Epithelial cell of esophagus (primary cell): ENCODE data around the gene TFAP2A.

Experiments
- DNase-seq: peaks from one replicate; pipeline ENCODE4 v3.0.0; 2010; ENCODE audit warnings: low read depth
- H3K4me3 ChIP-seq: 2 replicates; pipeline ENCODE4 v1.5.1; 2011; ENCODE audit warnings: mild to moderate bottlenecking, low read length, control low read depth
- TF ChIP-seq, protein P1 (sequence below): IDR thresholded peaks from 2 replicates; pipeline ENCODE4 v1.5.1; 2011; ENCODE audit warnings: low read depth, mild to moderate bottlenecking, low read length, control low read depth, inconsistent platforms; ENCODE audit not compliant: insufficient read depth; ENCODE audit errors: missing control alignments

Gene TFAP2A

DNA sequence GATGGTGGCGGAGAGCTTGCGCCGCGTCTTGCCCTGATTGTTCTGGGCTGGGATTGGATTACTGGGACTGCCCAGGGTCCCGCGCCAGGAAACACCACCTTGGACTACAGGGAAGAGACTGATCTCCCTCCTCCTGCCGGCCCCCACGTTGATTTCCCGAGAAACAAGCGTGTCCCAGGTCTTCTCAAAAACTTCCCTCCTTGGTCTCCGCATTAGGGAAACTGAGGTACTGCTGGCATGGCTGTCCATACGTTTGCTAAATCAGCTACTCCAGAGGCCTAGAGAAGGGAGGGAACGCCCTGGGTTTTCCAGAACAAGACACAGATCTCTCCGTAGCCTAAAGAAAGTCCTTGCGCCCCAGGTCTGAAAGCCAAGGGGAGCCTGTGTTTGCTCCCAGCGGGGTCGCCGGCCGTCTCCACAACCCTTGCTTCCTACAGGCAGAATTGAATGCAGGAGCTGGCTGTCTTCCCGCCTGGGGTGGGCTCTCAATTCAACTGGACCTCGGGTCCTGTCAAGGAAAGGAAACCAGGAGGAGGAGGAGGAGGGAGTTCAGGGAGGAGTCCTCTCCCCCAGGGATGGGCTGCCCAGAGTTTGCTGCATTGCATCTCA, 29.2 kb downstream of the TFAP2A start:
- TF ChIP-seq, protein P1, sequence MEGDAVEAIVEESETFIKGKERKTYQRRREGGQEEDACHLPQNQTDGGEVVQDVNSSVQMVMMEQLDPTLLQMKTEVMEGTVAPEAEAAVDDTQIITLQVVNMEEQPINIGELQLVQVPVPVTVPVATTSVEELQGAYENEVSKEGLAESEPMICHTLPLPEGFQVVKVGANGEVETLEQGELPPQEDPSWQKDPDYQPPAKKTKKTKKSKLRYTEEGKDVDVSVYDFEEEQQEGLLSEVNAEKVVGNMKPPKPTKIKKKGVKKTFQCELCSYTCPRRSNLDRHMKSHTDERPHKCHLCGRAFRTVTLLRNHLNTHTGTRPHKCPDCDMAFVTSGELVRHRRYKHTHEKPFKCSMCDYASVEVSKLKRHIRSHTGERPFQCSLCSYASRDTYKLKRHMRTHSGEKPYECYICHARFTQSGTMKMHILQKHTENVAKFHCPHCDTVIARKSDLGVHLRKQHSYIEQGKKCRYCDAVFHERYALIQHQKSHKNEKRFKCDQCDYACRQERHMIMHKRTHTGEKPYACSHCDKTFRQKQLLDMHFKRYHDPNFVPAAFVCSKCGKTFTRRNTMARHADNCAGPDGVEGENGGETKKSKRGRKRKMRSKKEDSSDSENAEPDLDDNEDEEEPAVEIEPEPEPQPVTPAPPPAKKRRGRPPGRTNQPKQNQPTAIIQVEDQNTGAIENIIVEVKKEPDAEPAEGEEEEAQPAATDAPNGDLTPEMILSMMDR: no peak
- H3K4me3 ChIP-seq: no peak overlapping the region
- no peak for DNase-seq

DNA sequence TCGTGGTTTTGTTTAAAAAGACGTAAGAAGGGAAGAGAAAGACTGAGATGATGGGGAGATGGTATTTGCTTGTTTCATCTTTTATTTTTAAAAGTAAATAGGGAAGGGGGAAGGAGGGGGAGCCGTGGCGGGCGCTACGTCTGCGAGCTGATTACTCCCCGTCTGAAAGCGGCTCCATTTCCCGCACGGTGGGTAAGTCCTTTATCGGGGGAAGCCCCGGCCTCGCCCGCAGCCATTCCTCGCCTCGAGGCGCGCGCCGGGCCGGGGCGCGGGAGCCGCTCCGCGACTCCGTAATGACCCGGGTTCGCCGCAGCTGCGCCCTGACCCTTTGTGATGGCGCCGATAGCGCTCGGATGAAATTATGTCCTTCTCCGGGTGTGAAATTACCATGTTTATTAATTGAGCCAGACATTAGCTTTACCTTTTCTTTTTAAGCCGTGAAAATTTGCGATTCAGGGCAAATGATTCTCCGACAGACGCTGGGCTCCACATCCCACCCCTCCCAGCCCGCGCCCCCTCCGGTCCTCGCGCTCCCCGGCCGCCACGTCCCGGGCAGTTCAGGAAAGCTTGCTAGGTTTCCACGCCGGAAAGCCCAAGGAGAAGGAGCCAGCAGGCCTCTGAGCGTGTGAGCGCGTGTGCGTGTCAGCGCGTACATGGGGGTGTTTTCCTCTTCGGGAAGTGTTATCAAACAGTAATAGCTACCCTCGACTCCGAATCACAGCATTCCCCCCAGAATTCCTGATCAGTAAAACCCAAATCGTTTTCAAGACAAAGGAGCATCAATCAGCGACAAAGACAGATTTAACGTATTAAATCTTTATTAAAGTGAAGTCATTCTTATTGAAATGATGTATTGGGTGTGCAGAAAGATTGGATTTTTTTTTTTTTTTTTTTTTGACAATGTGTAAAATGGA, 30.0 kb downstream of the TFAP2A start:
- H3K4me3 ChIP-seq: no peak overlapping the region
- TF ChIP-seq, protein P1: no peak
- DNase-seq: no peak

DNA sequence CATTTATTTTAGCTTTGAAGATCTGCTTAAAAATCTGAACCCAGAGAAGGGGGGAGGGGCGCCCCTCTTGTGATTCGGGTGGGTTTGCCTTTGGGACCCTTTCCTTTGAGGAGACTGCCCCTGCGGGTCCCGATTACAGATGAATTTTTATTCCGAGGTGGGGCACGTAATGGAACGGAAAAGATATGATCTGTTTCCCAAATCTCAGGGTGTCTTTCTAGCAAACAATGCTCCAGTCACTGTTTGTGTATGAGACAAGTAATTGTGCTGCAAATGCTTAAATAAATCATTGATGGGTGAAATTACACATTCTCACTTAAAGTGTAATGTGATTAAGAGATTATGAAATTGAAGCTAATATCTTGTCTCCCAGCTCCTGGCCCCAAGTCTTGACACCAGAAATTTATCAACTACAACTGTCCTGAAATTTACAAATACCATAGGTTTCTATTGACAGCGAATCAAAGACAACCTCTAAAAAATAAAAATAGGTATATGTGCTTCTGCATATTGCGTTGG, 30.7 kb downstream of the TFAP2A start:
- TF ChIP-seq, protein P1: no peak
- no peak for DNase-seq
- no peak overlapping the region for H3K4me3 ChIP-seq

DNA sequence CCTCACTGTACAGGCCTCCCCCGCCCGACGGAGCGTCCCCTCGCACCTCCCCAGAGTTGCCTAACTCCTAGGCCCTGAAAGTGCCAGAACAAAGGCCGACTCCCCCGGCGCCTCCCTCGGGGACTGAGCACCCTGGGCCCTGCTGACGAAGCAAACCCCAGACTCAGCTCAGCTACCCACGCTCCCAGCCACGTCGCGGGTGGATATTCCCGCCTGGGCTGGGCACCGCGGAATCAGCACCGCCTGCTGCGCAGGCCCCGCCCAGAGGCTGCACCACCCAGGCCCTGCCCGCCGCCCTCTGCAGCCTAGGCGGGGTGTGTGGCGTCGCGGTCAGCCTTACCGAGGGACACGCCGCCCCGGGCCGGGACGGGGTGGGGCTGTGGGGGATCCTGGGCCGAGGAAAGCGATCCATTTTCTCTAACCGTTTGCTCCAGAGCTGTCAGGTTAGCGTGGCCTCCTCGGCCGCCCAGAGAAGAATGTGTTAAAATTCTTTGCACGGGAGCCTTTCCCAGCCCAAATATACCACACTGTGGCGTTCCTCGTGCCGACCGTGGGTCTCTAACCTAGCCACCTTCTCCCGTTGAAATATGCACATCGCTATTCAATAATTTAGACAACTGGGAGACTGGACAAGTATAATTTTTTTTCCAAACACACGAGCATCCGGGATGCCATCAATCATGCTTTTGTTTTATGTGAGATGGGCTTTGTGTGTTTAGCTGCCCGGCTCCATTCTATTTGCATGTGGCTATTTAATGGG, 31.4 kb downstream of the TFAP2A start:
- DNase-seq: peak; percentile 41
- H3K4me3 ChIP-seq: peak overlapping the region; percentile 41
- TF ChIP-seq, protein P1: no peak

DNA sequence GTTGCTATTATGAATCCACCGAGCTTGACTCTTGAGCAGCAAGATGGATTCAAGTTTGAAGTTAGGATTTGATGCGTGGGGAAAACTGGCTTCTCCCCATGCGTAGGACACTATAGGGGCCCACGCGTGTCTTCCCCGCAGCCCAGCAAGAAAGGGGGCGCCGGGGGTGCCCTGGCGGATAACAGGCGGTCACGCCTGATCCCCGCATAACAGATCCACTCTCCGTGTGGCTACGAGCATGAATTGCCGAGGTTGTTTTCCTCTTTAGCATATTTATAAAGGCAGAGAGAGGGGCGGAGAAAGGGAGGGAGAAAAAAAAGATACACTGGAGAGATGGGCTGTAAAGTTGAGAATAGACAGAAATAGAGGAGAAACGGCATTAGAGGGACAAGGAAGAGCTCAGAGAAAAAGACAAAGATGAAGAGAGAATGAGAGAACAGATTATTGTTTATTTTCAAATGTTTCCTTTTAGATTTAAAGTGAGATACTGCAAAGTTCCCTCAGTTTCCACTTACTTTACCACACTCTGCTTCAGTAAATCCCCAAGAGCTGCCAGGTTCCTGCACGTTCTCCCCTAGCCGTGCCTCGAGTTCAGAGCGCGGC, 32.0 kb downstream of the TFAP2A start:
- no peak for DNase-seq
- TF ChIP-seq, protein P1: no peak
- H3K4me3 ChIP-seq: no peak overlapping the region

DNA sequence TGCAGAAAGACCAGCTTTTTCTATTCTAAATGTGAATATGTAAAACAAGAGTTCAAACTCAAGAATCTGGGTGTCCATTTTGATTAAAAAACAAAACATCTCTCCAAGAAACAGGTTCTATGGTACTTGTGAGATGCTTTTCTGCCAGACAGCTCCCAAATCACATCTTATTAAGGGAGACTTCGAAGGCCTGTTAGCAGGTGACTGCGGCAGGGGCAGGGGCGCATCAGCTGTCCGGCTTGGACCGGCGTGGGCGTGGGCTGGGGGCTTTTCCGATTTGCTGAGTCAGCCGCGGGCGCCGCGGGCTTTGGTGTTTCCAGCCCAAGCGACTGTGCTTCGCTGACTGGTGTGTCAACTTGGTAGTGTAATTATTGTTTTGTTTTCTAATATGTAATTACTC, 32.6 kb downstream of the TFAP2A start:
- DNase-seq: no peak
- TF ChIP-seq, protein P1: no peak
- H3K4me3 ChIP-seq: no peak overlapping the region
